HepG2 (cell line): ENCODE data around the gene ASIC2. TPM values are rescaled to one million over a fixed set of nuclear protein-coding genes. Genes with fewer than 3 reads are reported as not detected.

Source experiments
- ATAC-seq: fragments of 200-7000 bp; cut with Tn5 transposase; 3 replicates; pipeline ENCODE4 v1.9.1; 2020; ENCODE audit warnings: mild to moderate bottlenecking, moderate library complexity
- BruUV-seq: library from RNA; stranded (reverse); fragments of 400-500 nt; replicated peaks from 2 replicates; lab custom pipeline; 2021; lab: Mats Ljungman, UMichigan
- CTCF ChIA-PET: fragments of 300-600 bp; formaldehyde crosslinking; extraction: SDS; loops from one replicate; lab custom pipeline; 2021; ENCODE audit warnings: low total read pairs, inconsistent platforms, low intra/inter-chr PET ratio; lab: Yijun Ruan, JAX
- POLR2A ChIA-PET: fragments of 350-600 bp; sonication (Branson Sonifier 250); formaldehyde crosslinking; loops from one replicate; lab custom pipeline; 2020; ENCODE audit warnings: antibody characterized with exemption, inconsistent platforms; lab: Yijun Ruan, JAX
- DNase-seq: peaks from one replicate; pipeline ENCODE4 v3.0.0-alpha.2; 2015; ENCODE audit warnings: low spot score
- FAIRE-seq: peaks from 3 replicates; lab custom pipeline; 2011; peaks lifted over from hg19 to GRCh38; lab: Jason Lieb, UNC
- H2AFZ ChIP-seq: one replicate; pipeline ENCODE4 v1.6.1; 2011; ENCODE audit warnings: low read length, inconsistent platforms
- H3K27ac ChIP-seq: fragments of 300-600 bp; 3 replicates; pipeline ENCODE4 v1.8.0; 2011; ENCODE audit warnings: mixed run types, mild to moderate bottlenecking, mixed read lengths, low read length, inconsistent platforms; ENCODE audit not compliant: insufficient read depth; ENCODE audit errors: extremely low read length
- H3K27me3 ChIP-seq, 2 experiments: fragments of 200-600 bp in 1 of 2; 2 replicates in 1 of 2; 3 replicates in 1 of 2; pipeline versions ENCODE4 v1.6.0 to v1.8.0; 2011; ENCODE audit warnings: low read length in 2 of 2, mild to moderate bottlenecking in 2 of 2, moderate library complexity in 2 of 2, inconsistent platforms in 1 of 2; ENCODE audit not compliant: insufficient read depth in 2 of 2, control insufficient read depth in 1 of 2
- H3K36me3 ChIP-seq, 2 experiments: fragments of 200-600 bp in 1 of 2; replicated peaks in 1 of 2; 2 replicates in 1 of 2; 3 replicates in 1 of 2; pipeline versions ENCODE4 v1.5.1 to v1.8.0; 2011; ENCODE audit warnings: low read length in 2 of 2, inconsistent platforms in 1 of 2; ENCODE audit not compliant: insufficient read depth in 2 of 2, control insufficient read depth in 1 of 2
- H3K4me1 ChIP-seq: 2 replicates; pipeline ENCODE4 v1.5.1; 2012; ENCODE audit warnings: low read length, inconsistent platforms; ENCODE audit not compliant: insufficient read depth
- H3K4me2 ChIP-seq: 2 replicates; pipeline ENCODE4 v1.6.0; 2011; ENCODE audit warnings: low read depth, low read length, inconsistent platforms
- H3K4me3 ChIP-seq, 3 experiments: fragments of 200-600 bp in 1 of 3; sonication (generic), shearing (Covaris generic) in 1 of 3; replicated peaks in 1 of 3; 2 replicates each; pipeline ENCODE4 v1.5.1; 2011 to 2016; ENCODE audit warnings: low read length in 3 of 3, inconsistent platforms in 2 of 3, low read depth in 2 of 3, mild to moderate bottlenecking in 2 of 3, control low read depth in 1 of 3, mixed read lengths in 1 of 3; ENCODE audit not compliant: insufficient read depth in 1 of 3
- H3K79me2 ChIP-seq: one replicate; pipeline ENCODE4 v1.6.1; 2011; ENCODE audit warnings: low read length, inconsistent platforms; ENCODE audit not compliant: insufficient read depth
- H3K9ac ChIP-seq: 2 replicates; pipeline ENCODE4 v1.6.0; 2011; ENCODE audit warnings: mild to moderate bottlenecking, low read depth, low read length, inconsistent platforms; ENCODE audit not compliant: insufficient read depth
- H3K9me3 ChIP-seq: 2 replicates; pipeline ENCODE4 v1.5.1; 2012; ENCODE audit warnings: mild to moderate bottlenecking, low read length
- H4K20me1 ChIP-seq: 2 replicates; pipeline ENCODE4 v1.6.0; 2011; ENCODE audit warnings: inconsistent platforms, mild to moderate bottlenecking, low read length, moderate library complexity; ENCODE audit not compliant: insufficient read depth
- FOXJ3 ChIP-seq: sonication (generic); formaldehyde crosslinking; IDR thresholded peaks from 2 replicates; pipeline ENCODE4 v1.4.0; 2020; ENCODE audit warnings: missing genetic modification reagents, mild to moderate bottlenecking, borderline replicate concordance
- HNRNPLL ChIP-seq: fragments of 200-400 bp; formaldehyde crosslinking; IDR thresholded peaks from 2 replicates; pipeline ENCODE4 v1.6.1; 2017; ENCODE audit warnings: mild to moderate bottlenecking, low read depth, low read length; ENCODE audit not compliant: poor library complexity, severe bottlenecking
- MXD4 ChIP-seq: IDR thresholded peaks from 2 replicates; pipeline ENCODE4 v1.6.1; 2016; ENCODE audit warnings: mild to moderate bottlenecking, missing biosample characterization, missing genetic modification reagents
- POLR2AphosphoS5 ChIP-seq: IDR thresholded peaks from 2 replicates; pipeline ENCODE4 v1.6.1; 2012; ENCODE audit warnings: low read depth, low read length
- TBP ChIP-seq: sonication (generic); formaldehyde crosslinking; IDR thresholded peaks from 2 replicates; pipeline ENCODE4 v1.5.0; 2020; ENCODE audit warnings: missing genetic modification reagents
- ZBTB4 ChIP-seq: sonication (generic); formaldehyde crosslinking; IDR thresholded peaks from 2 replicates; pipeline ENCODE4 v1.4.0; 2020; ENCODE audit warnings: missing genetic modification reagents, mild to moderate bottlenecking, borderline replicate concordance
- ZNF205 ChIP-seq: IDR thresholded peaks from 2 replicates; pipeline ENCODE4 v1.6.1; 2018; ENCODE audit warnings: missing biosample characterization, missing genetic modification reagents
- ZNF558 ChIP-seq: sonication (generic); formaldehyde crosslinking; IDR thresholded peaks from 2 replicates; pipeline ENCODE4 v1.9.0; 2022; ENCODE audit warnings: mild to moderate bottlenecking, missing genetic modification reagents, borderline replicate concordance
- ZNF567 ChIP-seq: sonication (generic); formaldehyde crosslinking; IDR thresholded peaks from 2 replicates; pipeline ENCODE4 v1.8.1; 2023; ENCODE audit warnings: mild to moderate bottlenecking, missing genetic modification reagents, borderline replicate concordance
- ZNF589 ChIP-seq: sonication (generic); formaldehyde crosslinking; conservative IDR thresholded peaks from 2 replicates; pipeline ENCODE4 v1.8.0; 2022; ENCODE audit warnings: mild to moderate bottlenecking, moderate library complexity, missing genetic modification reagents
- ZNF766 ChIP-seq: sonication (generic); formaldehyde crosslinking; IDR thresholded peaks from 2 replicates; pipeline ENCODE4 v1.5.0; 2020; ENCODE audit warnings: missing genetic modification reagents, borderline replicate concordance
- ZNF781 ChIP-seq: sonication (generic); formaldehyde crosslinking; IDR thresholded peaks from 2 replicates; pipeline ENCODE4 v1.5.1; 2020; ENCODE audit warnings: borderline replicate concordance, mild to moderate bottlenecking, missing genetic modification reagents; ENCODE audit errors: not compliant biosample characterization
- WGBS: methylation state at CpG from one replicate; pipeline ENCODE4 v1.1.6; 2017; ENCODE audit warnings: low lambda C conversion rate; 5-methylcytosine and 5-hydroxymethylcytosine counted together
- in situ Hi-C: cut with HindIII; loops from 2 replicates; pipeline ENCODE4 v1.10.0; 2017; ENCODE audit warnings: low pct_unique_long_range_greater_than_20kb; ENCODE audit not compliant: extremely low pct_ligation_motif_present
- intact Hi-C: fragments of 100-400 bp; cut with micrococcal nuclease; formaldehyde crosslinking; loops from one replicate; pipeline ENCODE4 v1.10.0; 2022; ENCODE audit not compliant: unreplicated experiment
- polyA plus RNA-seq, 8 experiments: library from polyadenylated mRNA; depleted of rRNA in 3 of 8; stranded (reverse) in 7 of 8; unstranded in 1 of 8; fragments of >200 nt; fragmentation: Illumina TruSeq in 4 of 8; extraction: Trizol in 4 of 8; gene quantifications; 2 replicates each; pipeline versions ENCODE4 v1.2.1 to v1.2.3, GENCODE V29; 2011 to 2016; ENCODE audit warnings: low read depth in 4 of 8, missing spikeins in 1 of 8, mixed read lengths in 1 of 8; ENCODE audit not compliant: insufficient read depth in 1 of 8
- total RNA-seq, 5 experiments: library from RNA; depleted of rRNA; stranded (reverse); fragments of >200 nt; fragmentation: Illumina TruSeq; extraction: Trizol; gene quantifications; 2 replicates each; pipeline ENCODE4 v1.2.3, GENCODE V29; 2016; ENCODE audit warnings: low read depth in 1 of 5
- TF ChIP-seq, protein P1 (sequence below): sonication (generic); formaldehyde crosslinking; conservative IDR thresholded peaks from 2 replicates; pipeline ENCODE4 v1.4.0; 2020; ENCODE audit warnings: mild to moderate bottlenecking, missing genetic modification reagents, moderate library complexity
- TF ChIP-seq, protein P2 (sequence below): sonication (generic); formaldehyde crosslinking; IDR thresholded peaks from 2 replicates; pipeline ENCODE4 v1.4.0; 2020; ENCODE audit warnings: mild to moderate bottlenecking, missing genetic modification reagents, borderline replicate concordance

Gene ASIC2
- total and polyA plus RNA-seq, 2 of the 13 experiments (the other 11 are each of a cell fraction or from before 2014, with no cell fraction given) = not detected

GRCh38 chr17:33310296-33310695 lies 17.2 kb upstream of the ASIC2 start:
- CTCF ChIA-PET = no interaction called here
- BruUV-seq = no TSS peak
- no peak overlapping the region for H3K4me2 ChIP-seq

More at GRCh38 chr17:33310296-33310695, 17.2 kb upstream of the ASIC2 start:
- in situ Hi-C loops (no loop called here), intact Hi-C loops (no loop called here)
- H3K9ac ChIP-seq = no peak overlapping the region
- no peak overlapping the region for H3K4me3 ChIP-seq
- WGBS = 0% methylated on average over 2 of the region's 2 CpGs
- H3K9me3 ChIP-seq = no peaks in the 10 kb centered on the region
- DNase-seq = no peak
- no peak overlapping the region for H2AFZ ChIP-seq
- H4K20me1 ChIP-seq = no peaks in the 10 kb centered on the region
- POLR2A ChIA-PET = no interaction called here
- ATAC-seq = no peak
- H3K27ac ChIP-seq = no peak overlapping the region
- TF ChIP-seq TBP (no peak), POLR2AphosphoS5 (no peak), ZNF558 (CRISPR knock-in tag) (no peak), ZNF766 (CRISPR knock-in tag) (no peak), ZBTB4 (CRISPR knock-in tag) (no peak), ZNF781 (CRISPR knock-in tag) (no peak), MXD4 (CRISPR knock-in tag) (no peak), FOXJ3 (CRISPR knock-in tag) (no peak), ZNF205 (CRISPR knock-in tag) (no peak), HNRNPLL (no peak), ZNF589 (CRISPR knock-in tag) (no peak), ZNF567 (CRISPR knock-in tag) (no peak)
- TF ChIP-seq, protein P1, sequence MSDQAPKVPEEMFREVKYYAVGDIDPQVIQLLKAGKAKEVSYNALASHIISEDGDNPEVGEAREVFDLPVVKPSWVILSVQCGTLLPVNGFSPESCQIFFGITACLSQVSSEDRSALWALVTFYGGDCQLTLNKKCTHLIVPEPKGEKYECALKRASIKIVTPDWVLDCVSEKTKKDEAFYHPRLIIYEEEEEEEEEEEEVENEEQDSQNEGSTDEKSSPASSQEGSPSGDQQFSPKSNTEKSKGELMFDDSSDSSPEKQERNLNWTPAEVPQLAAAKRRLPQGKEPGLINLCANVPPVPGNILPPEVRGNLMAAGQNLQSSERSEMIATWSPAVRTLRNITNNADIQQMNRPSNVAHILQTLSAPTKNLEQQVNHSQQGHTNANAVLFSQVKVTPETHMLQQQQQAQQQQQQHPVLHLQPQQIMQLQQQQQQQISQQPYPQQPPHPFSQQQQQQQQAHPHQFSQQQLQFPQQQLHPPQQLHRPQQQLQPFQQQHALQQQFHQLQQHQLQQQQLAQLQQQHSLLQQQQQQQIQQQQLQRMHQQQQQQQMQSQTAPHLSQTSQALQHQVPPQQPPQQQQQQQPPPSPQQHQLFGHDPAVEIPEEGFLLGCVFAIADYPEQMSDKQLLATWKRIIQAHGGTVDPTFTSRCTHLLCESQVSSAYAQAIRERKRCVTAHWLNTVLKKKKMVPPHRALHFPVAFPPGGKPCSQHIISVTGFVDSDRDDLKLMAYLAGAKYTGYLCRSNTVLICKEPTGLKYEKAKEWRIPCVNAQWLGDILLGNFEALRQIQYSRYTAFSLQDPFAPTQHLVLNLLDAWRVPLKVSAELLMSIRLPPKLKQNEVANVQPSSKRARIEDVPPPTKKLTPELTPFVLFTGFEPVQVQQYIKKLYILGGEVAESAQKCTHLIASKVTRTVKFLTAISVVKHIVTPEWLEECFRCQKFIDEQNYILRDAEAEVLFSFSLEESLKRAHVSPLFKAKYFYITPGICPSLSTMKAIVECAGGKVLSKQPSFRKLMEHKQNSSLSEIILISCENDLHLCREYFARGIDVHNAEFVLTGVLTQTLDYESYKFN (CRISPR knock-in tag) = no peak
- TF ChIP-seq, protein P2, sequence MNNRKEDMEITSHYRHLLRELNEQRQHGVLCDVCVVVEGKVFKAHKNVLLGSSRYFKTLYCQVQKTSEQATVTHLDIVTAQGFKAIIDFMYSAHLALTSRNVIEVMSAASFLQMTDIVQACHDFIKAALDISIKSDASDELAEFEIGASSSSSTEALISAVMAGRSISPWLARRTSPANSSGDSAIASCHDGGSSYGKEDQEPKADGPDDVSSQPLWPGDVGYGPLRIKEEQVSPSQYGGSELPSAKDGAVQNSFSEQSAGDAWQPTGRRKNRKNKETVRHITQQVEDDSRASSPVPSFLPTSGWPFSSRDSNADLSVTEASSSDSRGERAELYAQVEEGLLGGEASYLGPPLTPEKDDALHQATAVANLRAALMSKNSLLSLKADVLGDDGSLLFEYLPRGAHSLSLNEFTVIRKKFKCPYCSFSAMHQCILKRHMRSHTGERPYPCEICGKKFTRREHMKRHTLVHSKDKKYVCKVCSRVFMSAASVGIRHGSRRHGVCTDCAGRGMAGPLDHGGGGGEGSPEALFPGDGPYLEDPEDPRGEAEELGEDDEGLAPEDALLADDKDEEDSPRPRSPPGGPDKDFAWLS (CRISPR knock-in tag) = no peak
- no peaks in the 10 kb centered on the region for H3K27me3 ChIP-seq
- H3K79me2 ChIP-seq = no peaks in the 10 kb centered on the region
- FAIRE-seq = no peak
- H3K4me1 ChIP-seq = no peaks in the 10 kb centered on the region
- H3K36me3 ChIP-seq = no peaks in the 10 kb centered on the region
